ENCODE measurements around the gene OR2W3. TPM values are rescaled to one million over a fixed set of nuclear protein-coding genes. Genes with fewer than 3 reads are reported as not detected.
A peak's percentile ranks its signal among the peaks of the same experiment; 100 is the strongest.
"Not testable (repeated sequence)": the region's sequence is repeated elsewhere in the genome, so short reads cannot be mapped to it uniquely, and the experiment has no call there.

OR2W3 gene
- total and polyA plus RNA-seq, 4 donors: 0.39 to 0.42 TPM; not detected in 2

GRCh38 chr1:247936415-247936814, 41.0 kb downstream of the OR2W3 start:
- 91 to 95% methylated on average over 18 of the region's 18 CpGs for WGBS, 2 donors
- intact Hi-C loops (cut with DNase I): no loop called here
- peaks cover 0 to 2% of the 10 kb centered on the region in 2 donors for H3K4me1 ChIP-seq (ENCODE audit: control insufficient read depth in 1 of 2, insufficient read depth in 2 of 2, low read length in 2 of 2)
- ATAC-seq (ENCODE audit: low FRiP score): no peak
- peak in 1 of 2 donors; percentile 62 for DNase-seq
- peaks cover 4% of the 10 kb centered on the region for H3K9me3 ChIP-seq (ENCODE audit: control insufficient read depth, low read length)
- no peaks in the 10 kb centered on the region for H3K27me3 ChIP-seq (ENCODE audit: control insufficient read depth in 1 of 2, insufficient read depth in 2 of 2, low read length in 1 of 2)
- no peaks in the 10 kb centered on the region for H3K36me3 ChIP-seq (ENCODE audit: control insufficient read depth in 1 of 2, insufficient read depth in 2 of 2, low read length in 1 of 2)
- H3K27ac ChIP-seq (ENCODE audit: low read depth in 1 of 2, low read length in 2 of 2): no peak overlapping the region
- H3K4me3 ChIP-seq (ENCODE audit: low read length in 2 of 2): no peak overlapping the region

GRCh38 chr1:247936965-247937734, 41.8 kb downstream of the OR2W3 start:
- DNase-seq (peak; percentile 87), ATAC-seq (ENCODE audit: low FRiP score) (peak; percentile 74)
- 15 to 17% methylated on average over 44 of the region's 44 CpGs for WGBS, 2 donors
- intact Hi-C loops (cut with DNase I); H3K4me1 ChIP-seq (ENCODE audit: control insufficient read depth in 1 of 2, insufficient read depth in 2 of 2, low read length in 2 of 2); H3K36me3 ChIP-seq (ENCODE audit: control insufficient read depth in 1 of 2, insufficient read depth in 2 of 2, low read length in 1 of 2); H3K27me3 ChIP-seq (ENCODE audit: control insufficient read depth in 1 of 2, insufficient read depth in 2 of 2, low read length in 1 of 2); H3K27ac ChIP-seq (ENCODE audit: low read depth in 1 of 2, low read length in 2 of 2); H3K9me3 ChIP-seq (ENCODE audit: control insufficient read depth, low read length); H3K4me3 ChIP-seq (ENCODE audit: low read length in 2 of 2): not testable (repeated sequence)

- H3K27me3 ChIP-seq (ENCODE audit: control insufficient read depth in 1 of 2, insufficient read depth in 2 of 2, low read length in 1 of 2): no peaks in the 10 kb centered on the region
- H3K4me3 ChIP-seq (ENCODE audit: low read length in 2 of 2): no peak overlapping the region
- no peaks in the 10 kb centered on the region for H3K36me3 ChIP-seq (ENCODE audit: control insufficient read depth in 1 of 2, insufficient read depth in 2 of 2, low read length in 1 of 2)
- ATAC-seq (ENCODE audit: low FRiP score) (no peak), DNase-seq (no peak)
- H3K4me1 ChIP-seq (ENCODE audit: control insufficient read depth in 1 of 2, insufficient read depth in 2 of 2, low read length in 2 of 2): no peaks in the 10 kb centered on the region
- WGBS, 2 donors: 70 to 81% methylated on average over 6 of the region's 6 CpGs
- no peaks in the 10 kb centered on the region for H3K9me3 ChIP-seq (ENCODE audit: control insufficient read depth, low read length)
- intact Hi-C loops (cut with DNase I): no loop called here
- H3K27ac ChIP-seq (ENCODE audit: low read depth in 1 of 2, low read length in 2 of 2): no peak overlapping the region
Observed at GRCh38 chr1:247942624-247943023, 47.2 kb downstream of the OR2W3 start.

Other genes with a start within 250 kb of the OR2W3 start
- not detected for gene OR13G1, start 215.8 kb upstream of the OR2W3 start, total RNA-seq
- not detected for gene OR13G1, start 215.8 kb upstream of the OR2W3 start, polyA plus RNA-seq
- gene OR6F1, start 178.9 kb upstream of the OR2W3 start, total RNA-seq: not detected
- gene OR6F1, start 178.9 kb upstream of the OR2W3 start, polyA plus RNA-seq: not detected
- under 1 TPM; 0.42 to 0.62 TPM for gene OR14K1, start 157.0 kb upstream of the OR2W3 start, total RNA-seq
- gene OR14K1, start 157.0 kb upstream of the OR2W3 start, polyA plus RNA-seq: not detected
- not detected for gene OR14A2, start 147.4 kb upstream of the OR2W3 start, total RNA-seq
- not detected for gene OR14A2, start 147.4 kb upstream of the OR2W3 start, polyA plus RNA-seq
- not detected for gene OR1C1, start 135.0 kb upstream of the OR2W3 start, total RNA-seq
- not detected for gene OR1C1, start 135.0 kb upstream of the OR2W3 start, polyA plus RNA-seq
- gene OR14A16, start 71.5 kb upstream of the OR2W3 start, total RNA-seq: not detected
- gene OR14A16, start 71.5 kb upstream of the OR2W3 start, polyA plus RNA-seq: not detected
- not detected for gene OR11L1, start 53.7 kb upstream of the OR2W3 start, total RNA-seq
- not detected for gene OR11L1, start 53.7 kb upstream of the OR2W3 start, polyA plus RNA-seq
- 1 to 10 TPM; 1.3 to 3.2 TPM for gene TRIM58, start 38.4 kb upstream of the OR2W3 start, total RNA-seq
- gene TRIM58, start 38.4 kb upstream of the OR2W3 start, polyA plus RNA-seq: under 1 TPM in 1 of 2 donors, not detected in 1; 0.38 TPM
- gene OR2T8, start 24.7 kb downstream of the OR2W3 start, total RNA-seq: not detected
- gene OR2T8, start 24.7 kb downstream of the OR2W3 start, polyA plus RNA-seq: not detected
- gene OR2AJ1, start 29.3 kb downstream of the OR2W3 start, total RNA-seq: not detected
- gene OR2AJ1, start 29.3 kb downstream of the OR2W3 start, polyA plus RNA-seq: not detected
- under 1 TPM in 1 of 2 donors, not detected in 1; 0.69 TPM for gene OR2L8, start 53.3 kb downstream of the OR2W3 start, total RNA-seq
- not detected for gene OR2L8, start 53.3 kb downstream of the OR2W3 start, polyA plus RNA-seq
- not detected for gene OR2AK2, start 69.6 kb downstream of the OR2W3 start, total RNA-seq
- gene OR2AK2, start 69.6 kb downstream of the OR2W3 start, polyA plus RNA-seq: not detected
- gene OR2L5, start 118.1 kb downstream of the OR2W3 start, total RNA-seq: under 1 TPM in 1 of 2 donors, not detected in 1; 0.24 TPM
- not detected for gene OR2L5, start 118.1 kb downstream of the OR2W3 start, polyA plus RNA-seq
- under 1 TPM; 0.13 to 0.51 TPM for gene OR2L2, start 134.5 kb downstream of the OR2W3 start, total RNA-seq
- gene OR2L2, start 134.5 kb downstream of the OR2W3 start, polyA plus RNA-seq: under 1 TPM in 1 of 2 donors, not detected in 1; 0.05 TPM
- under 1 TPM in 1 of 2 donors, not detected in 1; 0.21 TPM for gene OR2L3, start 151.2 kb downstream of the OR2W3 start, total RNA-seq
- not detected for gene OR2L3, start 151.2 kb downstream of the OR2W3 start, polyA plus RNA-seq
- gene OR2L13, start 199.6 kb downstream of the OR2W3 start, total RNA-seq: not detected
- gene OR2L13, start 199.6 kb downstream of the OR2W3 start, polyA plus RNA-seq: not detected
- gene OR2M5, start 249.6 kb downstream of the OR2W3 start, total RNA-seq: not detected
- not detected for gene OR2M5, start 249.6 kb downstream of the OR2W3 start, polyA plus RNA-seq